ENCODE measurements around the gene TENM3.

DNA sequence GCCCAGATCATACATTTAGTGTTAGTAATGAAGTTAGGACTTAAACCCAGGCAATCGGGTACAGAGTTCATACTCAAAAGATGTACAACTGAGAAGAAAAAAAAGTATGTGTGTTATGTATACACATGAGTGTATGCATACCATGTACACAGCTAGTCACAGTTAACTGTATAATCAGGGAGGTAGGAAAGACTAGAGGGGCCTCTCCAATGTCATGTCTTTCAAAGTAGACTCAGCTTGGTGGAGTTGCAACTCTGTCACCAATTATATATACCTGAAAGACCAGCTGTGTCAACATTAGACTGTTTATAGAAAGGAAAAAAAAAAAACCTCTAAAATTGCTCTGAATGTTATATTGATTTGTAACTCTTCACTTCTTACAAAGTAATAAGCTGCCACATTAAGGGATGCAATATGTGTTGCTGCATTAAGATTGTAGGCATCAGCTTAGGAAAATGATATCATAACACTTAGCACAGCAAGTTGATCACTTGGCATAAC lies 506.5 kb downstream of the TENM3 start:
- TF ChIP-seq, protein P1, sequence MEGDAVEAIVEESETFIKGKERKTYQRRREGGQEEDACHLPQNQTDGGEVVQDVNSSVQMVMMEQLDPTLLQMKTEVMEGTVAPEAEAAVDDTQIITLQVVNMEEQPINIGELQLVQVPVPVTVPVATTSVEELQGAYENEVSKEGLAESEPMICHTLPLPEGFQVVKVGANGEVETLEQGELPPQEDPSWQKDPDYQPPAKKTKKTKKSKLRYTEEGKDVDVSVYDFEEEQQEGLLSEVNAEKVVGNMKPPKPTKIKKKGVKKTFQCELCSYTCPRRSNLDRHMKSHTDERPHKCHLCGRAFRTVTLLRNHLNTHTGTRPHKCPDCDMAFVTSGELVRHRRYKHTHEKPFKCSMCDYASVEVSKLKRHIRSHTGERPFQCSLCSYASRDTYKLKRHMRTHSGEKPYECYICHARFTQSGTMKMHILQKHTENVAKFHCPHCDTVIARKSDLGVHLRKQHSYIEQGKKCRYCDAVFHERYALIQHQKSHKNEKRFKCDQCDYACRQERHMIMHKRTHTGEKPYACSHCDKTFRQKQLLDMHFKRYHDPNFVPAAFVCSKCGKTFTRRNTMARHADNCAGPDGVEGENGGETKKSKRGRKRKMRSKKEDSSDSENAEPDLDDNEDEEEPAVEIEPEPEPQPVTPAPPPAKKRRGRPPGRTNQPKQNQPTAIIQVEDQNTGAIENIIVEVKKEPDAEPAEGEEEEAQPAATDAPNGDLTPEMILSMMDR (IDR thresholded peaks at IDR 0.05; ENCODE audit: low read depth, low read length), result no peak
- no peak for TF ChIP-seq EZH2phosphoT487 (IDR thresholded peaks at IDR 0.05; ENCODE audit: low read depth)
